CD4-positive, alpha-beta T cell treated with Interleukin-15 for 1 hour (primary cell): ENCODE measurements around the gene KLF16.

ENCODE experiments used
- DNase-seq: peaks from one replicate; pipeline ENCODE4 v3.0.0-alpha.2; 2020

Gene KLF16

GRCh38 chr19:1818549-1819195, 44.7 kb downstream of the KLF16 start:
- DNase-seq = no peak

- DNase-seq = no peak
Measured at GRCh38 chr19:1817553-1818179, 45.7 kb downstream of the KLF16 start.

- DNase-seq = no peak
Measured at GRCh38 chr19:1816530-1817298, 46.7 kb downstream of the KLF16 start.

GRCh38 chr19:1815605-1816529, 47.5 kb downstream of the KLF16 start:
- no peak for DNase-seq

GRCh38 chr19:1814833-1815604, 48.4 kb downstream of the KLF16 start:
- no peak for DNase-seq

GRCh38 chr19:1814391-1814790, 49.0 kb downstream of the KLF16 start:
- DNase-seq = no peak

- no peak for DNase-seq
Measured at GRCh38 chr19:1813192-1814182, 49.9 kb downstream of the KLF16 start.

GRCh38 chr19:1812426-1813191, 50.8 kb downstream of the KLF16 start:
- peak; percentile 94 for DNase-seq

GRCh38 chr19:1811942-1812425, 51.4 kb downstream of the KLF16 start, which contains the start of gene ATP8B3:
ATP8B3 (minus strand) TSS chr19:1812276; CDS start chr19:1811736, 540 bp downstream.
- no peak for DNase-seq

- peak; percentile 31 for DNase-seq
Measured at GRCh38 chr19:1811472-1811894, 51.9 kb downstream of the KLF16 start.

- no peak for DNase-seq
Measured at GRCh38 chr19:1810439-1811160, 52.8 kb downstream of the KLF16 start.

- no peak for DNase-seq
Measured at GRCh38 chr19:1809678-1810077, 53.7 kb downstream of the KLF16 start.

GRCh38 chr19:1808395-1808731, 55.0 kb downstream of the KLF16 start:
- DNase-seq = no peak

- no peak for DNase-seq
Measured at GRCh38 chr19:1807695-1808394, 55.5 kb downstream of the KLF16 start.

GRCh38 chr19:1807030-1807694, 56.2 kb downstream of the KLF16 start:
- DNase-seq = no peak

GRCh38 chr19:1806184-1807029, 57.0 kb downstream of the KLF16 start:
- no peak for DNase-seq
